ENCODE measurements around the gene BRD4.

The BRD4 gene

GRCh38 chr19:15292140-15292539 lies 40.2 kb downstream of the BRD4 start:
- Histone ChIP-seq H3K4me1 (ENCODE audit: control insufficient read depth, insufficient read depth, low read length) (peaks cover 43% of the 10 kb centered on the region), H3K9me3 (ENCODE audit: control insufficient read depth, low read length) (no peaks in the 10 kb centered on the region), H3K36me3 (ENCODE audit: control insufficient read depth, insufficient read depth, low read length) (no peaks in the 10 kb centered on the region), H3K27me3 (ENCODE audit: control insufficient read depth, insufficient read depth, low read length) (no peaks in the 10 kb centered on the region), H3K9ac (ENCODE audit: low read length) (no peak overlapping the region), H3K4me3 (ENCODE audit: low read length) (no peak overlapping the region)

- no peaks in the 10 kb centered on the region for H3K27me3 ChIP-seq (ENCODE audit: control insufficient read depth, insufficient read depth, low read length)
- no peaks in the 10 kb centered on the region for H3K9me3 ChIP-seq (ENCODE audit: control insufficient read depth, low read length)
- no peak overlapping the region for H3K9ac ChIP-seq (ENCODE audit: low read length)
- peaks cover 37% of the 10 kb centered on the region for H3K4me1 ChIP-seq (ENCODE audit: control insufficient read depth, insufficient read depth, low read length)
- no peaks in the 10 kb centered on the region for H3K36me3 ChIP-seq (ENCODE audit: control insufficient read depth, insufficient read depth, low read length)
- H3K4me3 ChIP-seq (ENCODE audit: low read length): no peak overlapping the region
Observed at GRCh38 chr19:15291548-15292021, 40.8 kb downstream of the BRD4 start.

- no peak overlapping the region for H3K4me3 ChIP-seq (ENCODE audit: low read length)
- no peaks in the 10 kb centered on the region for H3K36me3 ChIP-seq (ENCODE audit: control insufficient read depth, insufficient read depth, low read length)
- H3K9ac ChIP-seq (ENCODE audit: low read length): no peak overlapping the region
- H3K9me3 ChIP-seq (ENCODE audit: control insufficient read depth, low read length): no peaks in the 10 kb centered on the region
- H3K4me1 ChIP-seq (ENCODE audit: control insufficient read depth, insufficient read depth, low read length): peaks cover 37% of the 10 kb centered on the region
- no peaks in the 10 kb centered on the region for H3K27me3 ChIP-seq (ENCODE audit: control insufficient read depth, insufficient read depth, low read length)
Observed at GRCh38 chr19:15291089-15291488, 41.2 kb downstream of the BRD4 start.

GRCh38 chr19:15290166-15290565 lies 42.2 kb downstream of the BRD4 start:
- Histone ChIP-seq H3K27me3 (ENCODE audit: control insufficient read depth, insufficient read depth, low read length) (no peaks in the 10 kb centered on the region), H3K4me3 (ENCODE audit: low read length) (no peak overlapping the region), H3K4me1 (ENCODE audit: control insufficient read depth, insufficient read depth, low read length) (peaks cover 43% of the 10 kb centered on the region), H3K9ac (ENCODE audit: low read length) (no peak overlapping the region), H3K9me3 (ENCODE audit: control insufficient read depth, low read length) (no peaks in the 10 kb centered on the region), H3K36me3 (ENCODE audit: control insufficient read depth, insufficient read depth, low read length) (no peaks in the 10 kb centered on the region)

DNA sequence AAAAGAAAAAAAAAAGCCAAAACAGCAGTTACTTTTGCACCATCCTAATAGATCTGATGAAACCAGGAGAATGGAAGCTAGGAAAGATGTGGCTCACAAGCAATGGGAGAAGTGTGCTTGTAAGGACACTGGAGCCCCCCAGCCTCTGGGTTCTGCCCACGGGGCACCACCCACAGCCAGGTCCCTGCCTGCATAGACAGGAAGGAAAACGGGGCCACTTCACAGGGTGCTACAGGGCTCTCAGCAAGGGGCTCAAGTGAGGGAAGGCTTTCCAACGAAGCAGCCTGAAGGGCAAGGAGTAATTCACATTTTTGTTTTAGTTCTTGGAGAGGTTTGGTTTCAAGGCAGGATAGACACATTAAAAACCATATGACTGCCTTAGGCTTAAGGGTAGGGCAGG lies 42.7 kb downstream of the BRD4 start:
- Histone ChIP-seq H3K9me3 (ENCODE audit: control insufficient read depth, low read length) (no peaks in the 10 kb centered on the region), H3K4me3 (ENCODE audit: low read length) (no peak overlapping the region), H3K4me1 (ENCODE audit: control insufficient read depth, insufficient read depth, low read length) (peaks cover 43% of the 10 kb centered on the region), H3K9ac (ENCODE audit: low read length) (no peak overlapping the region), H3K27me3 (ENCODE audit: control insufficient read depth, insufficient read depth, low read length) (no peaks in the 10 kb centered on the region), H3K36me3 (ENCODE audit: control insufficient read depth, insufficient read depth, low read length) (no peaks in the 10 kb centered on the region)

DNA sequence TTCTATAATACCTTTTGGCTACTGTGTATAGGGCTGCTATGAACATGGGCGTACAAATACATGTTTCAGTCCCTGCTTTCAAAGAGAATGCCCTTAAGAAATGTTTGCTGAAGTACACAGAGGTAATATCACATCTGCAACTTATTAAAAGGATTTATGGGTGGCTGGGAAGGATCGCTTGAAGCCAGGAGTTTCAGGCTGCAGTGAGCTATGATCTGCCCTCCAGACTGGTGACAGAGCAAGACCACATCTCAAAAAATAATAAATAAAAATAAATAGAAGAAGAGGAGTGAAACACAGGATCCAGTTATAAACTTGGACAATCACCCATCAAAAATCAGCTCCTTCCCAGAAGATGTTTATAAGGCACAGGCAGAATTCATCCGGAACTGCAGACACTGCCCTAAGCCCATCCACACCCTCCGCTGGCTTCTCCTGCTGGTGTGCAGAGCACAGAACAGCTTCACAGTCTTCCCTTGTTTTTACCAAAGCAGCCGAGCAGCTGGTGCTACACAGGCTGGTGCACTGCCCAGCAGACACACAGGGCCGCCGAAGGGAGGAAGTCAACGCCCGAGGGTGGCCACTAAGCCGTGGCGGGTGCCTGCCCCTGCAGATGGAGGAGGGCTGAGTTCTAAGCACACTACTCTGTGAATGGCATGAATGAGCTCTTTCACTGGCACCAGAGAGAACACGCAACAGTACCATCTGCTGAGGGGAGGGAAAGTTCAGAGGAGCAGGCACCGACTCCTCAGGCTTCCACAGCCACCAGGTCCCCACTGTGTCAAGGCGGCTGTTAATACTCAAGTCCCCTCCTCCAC lies 44.0 kb downstream of the BRD4 start:
- no peaks in the 10 kb centered on the region for H3K9me3 ChIP-seq (ENCODE audit: control insufficient read depth, low read length)
- H3K36me3 ChIP-seq (ENCODE audit: control insufficient read depth, insufficient read depth, low read length): no peaks in the 10 kb centered on the region
- H3K4me3 ChIP-seq (ENCODE audit: low read length): no peak overlapping the region
- H3K9ac ChIP-seq (ENCODE audit: low read length): no peak overlapping the region
- no peaks in the 10 kb centered on the region for H3K27me3 ChIP-seq (ENCODE audit: control insufficient read depth, insufficient read depth, low read length)
- peaks cover 43% of the 10 kb centered on the region for H3K4me1 ChIP-seq (ENCODE audit: control insufficient read depth, insufficient read depth, low read length)

GRCh38 chr19:15287496-15287895 lies 44.8 kb downstream of the BRD4 start:
- Histone ChIP-seq H3K4me1 (ENCODE audit: control insufficient read depth, insufficient read depth, low read length) (peaks cover 43% of the 10 kb centered on the region), H3K9ac (ENCODE audit: low read length) (no peak overlapping the region), H3K9me3 (ENCODE audit: control insufficient read depth, low read length) (no peaks in the 10 kb centered on the region), H3K27me3 (ENCODE audit: control insufficient read depth, insufficient read depth, low read length) (no peaks in the 10 kb centered on the region), H3K4me3 (ENCODE audit: low read length) (no peak overlapping the region), H3K36me3 (ENCODE audit: control insufficient read depth, insufficient read depth, low read length) (no peaks in the 10 kb centered on the region)

DNA sequence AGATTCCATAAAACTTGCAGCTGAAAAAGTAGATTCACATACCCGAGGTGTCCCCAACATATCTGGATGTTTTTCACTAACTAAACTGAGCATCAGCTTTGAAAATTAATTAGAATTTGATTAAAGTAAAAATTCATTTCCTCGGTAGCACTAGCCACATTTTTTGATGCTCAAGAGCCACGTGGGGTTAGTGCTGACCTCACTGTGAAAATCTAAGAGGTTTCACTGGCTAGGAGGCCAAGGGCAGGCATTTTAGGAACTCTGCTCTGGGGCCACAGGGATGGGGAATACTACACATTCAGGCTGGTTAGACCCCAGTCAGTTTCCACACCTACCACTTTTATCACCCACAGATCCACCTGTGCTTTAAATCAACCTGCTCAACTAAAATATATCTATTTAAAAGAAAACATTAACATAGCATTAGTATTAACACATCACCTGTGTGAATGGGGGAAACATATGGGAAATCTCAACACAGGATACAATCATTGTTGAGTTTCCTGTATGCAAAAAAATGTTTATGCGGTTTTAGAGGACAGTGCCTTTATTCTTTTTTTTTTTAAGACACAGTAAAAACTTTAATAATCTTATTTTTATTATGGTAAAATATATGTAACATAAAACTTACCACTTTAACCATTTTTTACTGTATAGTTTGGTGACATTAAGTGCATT lies 45.5 kb downstream of the BRD4 start:
- Histone ChIP-seq H3K9ac (ENCODE audit: low read length) (no peak overlapping the region), H3K9me3 (ENCODE audit: control insufficient read depth, low read length) (no peaks in the 10 kb centered on the region), H3K4me1 (ENCODE audit: control insufficient read depth, insufficient read depth, low read length) (peaks cover 45% of the 10 kb centered on the region), H3K27me3 (ENCODE audit: control insufficient read depth, insufficient read depth, low read length) (no peaks in the 10 kb centered on the region), H3K36me3 (ENCODE audit: control insufficient read depth, insufficient read depth, low read length) (no peaks in the 10 kb centered on the region), H3K4me3 (ENCODE audit: low read length) (no peak overlapping the region)

- peaks cover 52% of the 10 kb centered on the region for H3K4me1 ChIP-seq (ENCODE audit: control insufficient read depth, insufficient read depth, low read length)
- H3K27me3 ChIP-seq (ENCODE audit: control insufficient read depth, insufficient read depth, low read length): no peaks in the 10 kb centered on the region
Observed at GRCh38 chr19:15285896-15286591, 46.3 kb downstream of the BRD4 start.

GRCh38 chr19:15284896-15285295 lies 47.4 kb downstream of the BRD4 start:
- no peak overlapping the region for H3K9ac ChIP-seq (ENCODE audit: low read length)
- H3K36me3 ChIP-seq (ENCODE audit: control insufficient read depth, insufficient read depth, low read length): no peaks in the 10 kb centered on the region
- peaks cover 63% of the 10 kb centered on the region for H3K4me1 ChIP-seq (ENCODE audit: control insufficient read depth, insufficient read depth, low read length)
- H3K4me3 ChIP-seq (ENCODE audit: low read length): no peak overlapping the region
- no peaks in the 10 kb centered on the region for H3K9me3 ChIP-seq (ENCODE audit: control insufficient read depth, low read length)
- no peaks in the 10 kb centered on the region for H3K27me3 ChIP-seq (ENCODE audit: control insufficient read depth, insufficient read depth, low read length)

More at GRCh38 chr19:15285896-15286591, 46.3 kb downstream of the BRD4 start:
- no peaks in the 10 kb centered on the region for H3K9me3 ChIP-seq (ENCODE audit: control insufficient read depth, low read length)
- no peaks in the 10 kb centered on the region for H3K36me3 ChIP-seq (ENCODE audit: control insufficient read depth, insufficient read depth, low read length)
- H3K4me3 ChIP-seq (ENCODE audit: low read length): no peak overlapping the region
- H3K9ac ChIP-seq (ENCODE audit: low read length): no peak overlapping the region

DNA sequence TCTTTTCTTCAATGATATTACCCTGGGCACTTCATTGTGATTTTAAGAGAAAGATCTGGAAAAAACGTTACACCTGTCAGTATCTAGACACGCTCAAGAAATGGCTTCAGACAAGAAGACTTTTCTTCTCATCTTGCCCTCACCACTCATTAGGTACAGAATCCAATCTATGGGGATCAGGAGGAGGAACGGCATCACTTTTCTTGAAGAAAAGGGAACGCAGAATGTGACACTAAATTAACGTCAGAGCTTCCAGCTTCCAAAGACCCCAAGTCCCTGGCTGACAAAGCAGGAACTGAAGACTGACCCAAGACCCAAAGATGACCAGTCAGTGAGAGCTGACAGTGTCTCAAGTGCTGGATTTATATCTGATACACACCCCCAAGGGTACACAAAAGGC lies 48.2 kb downstream of the BRD4 start:
- H3K36me3 ChIP-seq (ENCODE audit: control insufficient read depth, insufficient read depth, low read length): no peaks in the 10 kb centered on the region
- H3K9ac ChIP-seq (ENCODE audit: low read length): no peak overlapping the region
- H3K4me3 ChIP-seq (ENCODE audit: low read length): no peak overlapping the region
- H3K4me1 ChIP-seq (ENCODE audit: control insufficient read depth, insufficient read depth, low read length): peaks cover 63% of the 10 kb centered on the region
- no peaks in the 10 kb centered on the region for H3K9me3 ChIP-seq (ENCODE audit: control insufficient read depth, low read length)
- no peaks in the 10 kb centered on the region for H3K27me3 ChIP-seq (ENCODE audit: control insufficient read depth, insufficient read depth, low read length)

Data from mucosa of stomach (tissue), 1 donor.